K562 (cell line): ENCODE data around the gene DYNLT4. TPM values are rescaled to one million over a fixed set of nuclear protein-coding genes. Genes with fewer than 3 reads are reported as not detected.

Experiments used
- BHLHE40 ChIP-seq: IDR thresholded peaks from 2 replicates; pipeline ENCODE4 v1.6.1; 2011; ENCODE audit warnings: low read length, improper control_type of control experiment
- CREB5 ChIP-seq: fragments of 250-450 bp; sonication (Bioruptor Pico); IDR thresholded peaks from 2 replicates; pipeline ENCODE4 v1.5.0; 2020; ENCODE audit warnings: mild to moderate bottlenecking
- DIDO1 ChIP-seq: fragments of 450-650 bp; IDR thresholded peaks from 2 replicates; pipeline ENCODE4 v1.6.1; 2016; ENCODE audit warnings: low read depth, missing biosample characterization, missing genetic modification characterization
- DMBX1 ChIP-seq: fragments of 250-450 bp; sonication (Bioruptor Pico); IDR thresholded peaks from 2 replicates; pipeline ENCODE4 v1.8.0; 2022; ENCODE audit warnings: inconsistent platforms, mild to moderate bottlenecking, moderate library complexity, borderline replicate concordance
- ETV6 ChIP-seq, 3 experiments: fragments of 150-350 bp in 1 of 3; sonication (generic) in 1 of 3; formaldehyde crosslinking in 1 of 3; IDR thresholded peaks; 2 replicates each; pipeline versions ENCODE4 v1.6.1 to v1.8.0; 2014 to 2022; ENCODE audit warnings: borderline replicate concordance in 2 of 3, low read depth in 2 of 3, antibody characterized with exemption in 1 of 3, low read length in 1 of 3, mild to moderate bottlenecking in 1 of 3, missing genetic modification reagents in 1 of 3
- FOXJ3 ChIP-seq: sonication (generic); formaldehyde crosslinking; IDR thresholded peaks from 2 replicates; pipeline ENCODE4 v1.4.0; 2020; ENCODE audit warnings: mild to moderate bottlenecking, missing genetic modification reagents
- GTF2A2 ChIP-seq: IDR thresholded peaks from 2 replicates; pipeline ENCODE4 v1.6.1; 2016; ENCODE audit warnings: mild to moderate bottlenecking, missing genetic modification characterization, missing compliant biosample characterization
- JUNB ChIP-seq: fragments of 450-650 bp; formaldehyde crosslinking; conservative IDR thresholded peaks from 2 replicates; pipeline ENCODE4 v1.4.0; 2020; ENCODE audit warnings: mild to moderate bottlenecking
- NCOA2 ChIP-seq, 2 experiments: fragments of 450-650 bp; IDR thresholded peaks; 2 replicates each; pipeline ENCODE4 v1.6.1; 2018; ENCODE audit warnings: mild to moderate bottlenecking in 2 of 2, moderate library complexity in 1 of 2; ENCODE audit not compliant: partially characterized antibody in 2 of 2
- NCOA6 ChIP-seq: fragments of 450-650 bp; IDR thresholded peaks from 2 replicates; pipeline ENCODE4 v1.6.1; 2017; ENCODE audit warnings: mild to moderate bottlenecking
- NR2C2 ChIP-seq, 2 experiments: fragments of 200-800 bp in 1 of 2; sonication (Bioruptor generic) in 1 of 2; sonication (generic) in 1 of 2; formaldehyde crosslinking in 1 of 2; IDR thresholded peaks; 2 replicates each; pipeline versions ENCODE4 v1.6.1 to v1.8.0; 2016 to 2022; ENCODE audit warnings: mild to moderate bottlenecking in 1 of 2, missing compliant biosample characterization in 1 of 2, missing genetic modification characterization in 1 of 2, missing genetic modification reagents in 1 of 2
- PHF20 ChIP-seq: fragments of 450-650 bp; IDR thresholded peaks from 2 replicates; pipeline ENCODE4 v1.6.1; 2018; ENCODE audit not compliant: partially characterized antibody
- POLR2G ChIP-seq: fragments of 200-400 bp; formaldehyde crosslinking; IDR thresholded peaks from 2 replicates; pipeline ENCODE4 v1.6.1; 2017; ENCODE audit warnings: low read depth, mild to moderate bottlenecking, antibody characterized with exemption, low read length, moderate library complexity
- PPARD ChIP-seq: fragments of 250-450 bp; sonication (Bioruptor Pico); IDR thresholded peaks from 2 replicates; pipeline ENCODE4 v1.8.0; 2022; ENCODE audit warnings: inconsistent platforms, mild to moderate bottlenecking, moderate library complexity
- PTRF ChIP-seq: fragments of 450-650 bp; IDR thresholded peaks from 2 replicates; pipeline ENCODE4 v1.6.1; 2016; ENCODE audit warnings: mild to moderate bottlenecking, missing genetic modification characterization, missing compliant biosample characterization
- PTTG1 ChIP-seq: fragments of 450-650 bp; IDR thresholded peaks from 2 replicates; pipeline ENCODE4 v1.6.1; 2016; ENCODE audit warnings: low read depth, mild to moderate bottlenecking, missing genetic modification characterization, missing compliant biosample characterization
- SMAD1 ChIP-seq: fragments of 150-350 bp; IDR thresholded peaks from 2 replicates; pipeline ENCODE4 v1.6.1; 2014; ENCODE audit warnings: low read length, low read depth; ENCODE audit not compliant: partially characterized antibody
- SRF ChIP-seq, 2 experiments: fragments of 250-450, 450-650 bp in 1 of 2; sonication (Bioruptor Pico) in 1 of 2; sonication (generic) in 1 of 2; formaldehyde crosslinking; IDR thresholded peaks; 2 replicates each; pipeline versions ENCODE4 v1.5.0 to v1.5.1; 2020 to 2022; ENCODE audit warnings: mild to moderate bottlenecking in 1 of 2, missing genetic modification reagents in 1 of 2
- SRSF7 ChIP-seq: fragments of 200-400 bp; formaldehyde crosslinking; optimal IDR thresholded peaks from 2 replicates; pipeline ENCODE3; 2017; ENCODE audit warnings: mild to moderate bottlenecking, low read depth, low read length
- ZBTB1 ChIP-seq: sonication (generic); formaldehyde crosslinking; IDR thresholded peaks from 2 replicates; pipeline ENCODE4 v1.8.1; 2023; ENCODE audit warnings: missing genetic modification reagents, low read depth, mild to moderate bottlenecking, borderline replicate concordance
- ZC3H8 ChIP-seq: fragments of 450-650 bp; IDR thresholded peaks from 2 replicates; pipeline ENCODE4 v1.6.1; 2017
- ZNF124 ChIP-seq: sonication (generic); formaldehyde crosslinking; IDR thresholded peaks from 2 replicates; pipeline ENCODE4 v1.8.1; 2022; ENCODE audit warnings: missing genetic modification reagents
- ZNF212 ChIP-seq: fragments of 450-650 bp; formaldehyde crosslinking; IDR thresholded peaks from 2 replicates; pipeline ENCODE4 v1.4.0; 2020; ENCODE audit warnings: mild to moderate bottlenecking
- ZNF263 ChIP-seq: sonication (generic); formaldehyde crosslinking; IDR thresholded peaks from 2 replicates; pipeline ENCODE4 v1.8.0; 2022; ENCODE audit warnings: mild to moderate bottlenecking, missing genetic modification reagents, borderline replicate concordance
- ZNF274 ChIP-seq: IDR thresholded peaks from 2 replicates; pipeline ENCODE4 v1.6.1; 2011; ENCODE audit warnings: low read depth, mild to moderate bottlenecking, low read length, moderate library complexity, borderline replicate concordance
- ZNF324 ChIP-seq: fragments of 250-450 bp; sonication (Bioruptor Pico); IDR thresholded peaks from 2 replicates; pipeline ENCODE4 v1.4.0; 2020; ENCODE audit warnings: mild to moderate bottlenecking
- ZNF354B ChIP-seq: fragments of 250-450 bp; sonication (Bioruptor Pico); IDR thresholded peaks from 2 replicates; pipeline ENCODE4 v1.4.0; 2020
- polyA plus RNA-seq, 8 experiments: library from polyadenylated mRNA; depleted of rRNA in 4 of 8; stranded (reverse) in 5 of 8; unstranded in 3 of 8; fragments of >200 nt; fragmentation: Nextera tagmentation in 2 of 8; fragmentation: Illumina TruSeq in 1 of 8; extraction: Ambion mirVana in 2 of 8; extraction: Trizol in 1 of 8; gene quantifications; 2 replicates each; pipeline versions ENCODE4 v1.2.1 to v1.2.3, GENCODE V29; 2011 to 2014; ENCODE audit warnings: inconsistent platforms in 1 of 8, missing spikeins in 1 of 8
- total RNA-seq, 7 experiments: library from RNA; depleted of rRNA in 6 of 7; stranded (reverse); fragments of >200 nt in 6 of 7; fragmentation: Illumina TruSeq in 2 of 7; extraction: Trizol in 2 of 7; gene quantifications; 2 replicates each; pipeline versions ENCODE4 v1.2.1 to v1.2.3, GENCODE V29; 2011 to 2021; ENCODE audit warnings: low replicate concordance in 1 of 7

The DYNLT4 gene
- total and polyA plus RNA-seq, 9 of the 15 experiments (the other 6 are each of a cell fraction or from before 2014, with no cell fraction given): 0.29 to 0.73 TPM; not detected in 7

GRCh38 chr1:44842862-44843655 is 35.9 kb upstream of the DYNLT4 start, which contains the start of gene PTCH2 (continued):
- TF ChIP-seq ETV6 (IDR thresholded peaks at IDR 0.05; ENCODE audit: borderline replicate concordance in 1 of 2, low read depth in 2 of 2, low read length in 1 of 2) (no peak), ETV6 (CRISPR knock-in tag; IDR thresholded peaks at IDR 0.05; ENCODE audit: borderline replicate concordance) (no peak), DMBX1 (CRISPR knock-in tag) (no peak), PHF20 (peak; percentile 33), ZNF212 (no peak), NR2C2 (CRISPR knock-in tag; IDR thresholded peaks at IDR 0.05) (no peak), NR2C2 (tag; IDR thresholded peaks at IDR 0.05) (no peak), JUNB (CRISPR knock-in tag) (no peak), FOXJ3 (CRISPR knock-in tag) (no peak), GTF2A2 (tag) (no peak), PTRF (tag) (no peak), ZNF354B (CRISPR knock-in tag) (no peak), NCOA2 (IDR thresholded peaks at IDR 0.05; ENCODE audit: partially characterized antibody in 2 of 2) (no peak), NCOA6 (no peak), ZBTB1 (CRISPR knock-in tag) (no peak), BHLHE40 (no peak), CREB5 (CRISPR knock-in tag) (no peak), SMAD1 (no peak), ZNF324 (CRISPR knock-in tag) (no peak), PPARD (CRISPR knock-in tag) (no peak), DIDO1 (tag) (no peak), ZNF263 (CRISPR knock-in tag) (peak; percentile 80), PTTG1 (tag) (no peak), ZNF274 (no peak), POLR2G (peak; percentile 86), ZC3H8 (no peak), SRSF7 (peak; percentile 43), ZNF124 (CRISPR knock-in tag) (no peak), SRF (CRISPR knock-in tag; IDR thresholded peaks at IDR 0.05) (peak in 1 of 2 experiments; percentile 82; a peak in 2 of 4 replicates)
